NCI-H446 (cell line): ENCODE measurements around the gene GRK4.
"Not testable (repeated sequence)": the region's sequence is repeated elsewhere in the genome, so short reads cannot be mapped to it uniquely, and the experiment has no call there.

ENCODE experiments used
- DNase-seq, 2 experiments: peaks; one replicate each; lab custom pipeline; 2025; lab: John Stamatoyannopoulos, UW

GRK4 gene

DNA sequence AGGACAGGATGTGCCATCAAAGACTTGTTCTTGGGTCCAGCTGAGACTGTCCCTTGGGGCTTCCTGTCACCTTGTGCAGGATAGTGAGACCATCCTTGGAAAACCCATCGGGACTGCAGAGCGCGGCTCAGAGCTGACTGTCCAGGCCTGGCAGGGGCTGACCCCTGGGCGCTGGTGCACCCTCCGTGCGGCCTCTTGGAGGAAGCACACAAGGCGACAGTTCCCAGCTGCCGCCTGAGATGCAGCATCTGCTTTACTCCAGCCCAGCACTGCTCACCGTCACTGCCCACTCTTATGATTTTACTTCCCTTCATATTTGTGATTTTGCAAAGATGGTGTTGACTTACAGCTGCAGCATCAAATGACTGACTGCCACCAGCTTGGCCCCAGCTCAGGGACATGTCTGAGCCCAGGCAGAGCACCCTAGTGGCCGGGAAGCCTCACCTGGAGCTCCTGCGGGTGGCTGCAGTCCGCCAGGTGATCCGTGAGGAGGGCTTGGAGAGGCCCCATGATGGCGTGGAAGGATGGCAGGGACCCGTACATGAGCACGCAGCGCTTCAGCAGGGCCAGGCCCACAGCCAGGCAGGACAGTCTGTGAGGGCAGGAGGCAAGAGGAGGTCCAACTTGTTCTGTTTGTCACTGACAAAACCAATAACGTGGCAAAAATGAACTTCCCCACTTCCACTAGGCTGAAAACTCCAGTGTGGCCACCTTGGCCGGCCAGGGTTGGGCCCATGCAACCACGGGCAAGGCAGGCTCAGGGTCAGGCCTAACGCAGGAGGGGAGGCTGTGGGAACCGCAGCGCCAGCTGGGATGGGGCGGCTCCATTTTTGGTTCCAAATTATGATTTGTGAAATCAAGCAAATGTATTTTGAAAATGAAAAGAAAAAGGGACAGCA is 22.0 kb upstream of the GRK4 start:
- no peak for DNase-seq

- no peak for DNase-seq
Observed at GRCh38 chr4:2942037-2942531, 21.3 kb upstream of the GRK4 start.

GRCh38 chr4:2942532-2943363 is 20.6 kb upstream of the GRK4 start:
- DNase-seq, result no peak

- no peak for DNase-seq
Observed at GRCh38 chr4:2943364-2944090, 19.8 kb upstream of the GRK4 start.

GRCh38 chr4:2944091-2944482 is 19.3 kb upstream of the GRK4 start:
- no peak for DNase-seq

- DNase-seq, result no peak
Observed at GRCh38 chr4:2944586-2945526, 18.5 kb upstream of the GRK4 start.

GRCh38 chr4:2945619-2946604 is 17.5 kb upstream of the GRK4 start:
- DNase-seq, result not testable (repeated sequence)

- no peak for DNase-seq
Observed at GRCh38 chr4:2946812-2947600, 16.4 kb upstream of the GRK4 start.

- DNase-seq, result no peak
Observed at GRCh38 chr4:2947926-2948325, 15.4 kb upstream of the GRK4 start.

DNA sequence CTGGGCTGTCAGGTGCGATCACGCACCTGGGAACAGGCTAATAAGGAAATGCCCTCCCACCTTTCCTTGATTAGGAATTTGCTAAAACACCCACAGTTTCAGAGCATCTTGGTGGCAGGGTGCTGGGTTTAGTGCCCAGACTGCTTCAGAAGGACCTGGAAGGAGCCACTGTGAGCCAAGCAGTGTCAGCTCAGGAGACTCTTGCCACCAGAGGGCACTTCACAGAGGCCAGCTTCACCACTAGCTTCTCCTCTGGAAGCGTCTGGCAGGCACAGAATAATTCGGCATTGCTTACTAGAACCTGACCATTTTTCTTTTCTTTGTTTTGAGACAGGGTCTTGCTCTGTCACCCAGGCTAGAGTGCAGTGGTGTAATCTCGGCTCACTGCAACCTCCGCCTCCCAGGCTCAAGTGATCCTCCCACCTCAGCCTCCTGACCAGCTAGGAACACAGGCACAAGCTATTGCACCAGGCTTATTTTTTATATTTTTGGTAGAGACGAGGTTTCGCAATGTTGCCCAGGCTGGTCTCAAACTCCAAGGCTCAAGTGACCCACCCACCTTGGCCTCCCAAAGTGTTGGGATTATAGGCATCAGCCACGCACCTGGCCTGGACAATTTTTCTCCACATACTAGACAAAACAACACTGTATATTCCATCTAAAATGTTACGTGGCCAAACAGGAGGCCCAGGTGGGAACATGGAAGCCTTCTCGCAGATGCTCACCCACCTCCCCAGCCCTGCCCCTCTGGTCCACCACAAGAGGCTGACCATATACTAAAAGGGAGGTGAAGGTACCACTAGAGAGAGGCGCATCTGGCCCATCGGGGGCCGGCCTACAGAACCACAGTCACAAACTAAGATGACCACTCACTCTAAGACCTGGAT is 14.2 kb upstream of the GRK4 start:
- no peak for DNase-seq

DNA sequence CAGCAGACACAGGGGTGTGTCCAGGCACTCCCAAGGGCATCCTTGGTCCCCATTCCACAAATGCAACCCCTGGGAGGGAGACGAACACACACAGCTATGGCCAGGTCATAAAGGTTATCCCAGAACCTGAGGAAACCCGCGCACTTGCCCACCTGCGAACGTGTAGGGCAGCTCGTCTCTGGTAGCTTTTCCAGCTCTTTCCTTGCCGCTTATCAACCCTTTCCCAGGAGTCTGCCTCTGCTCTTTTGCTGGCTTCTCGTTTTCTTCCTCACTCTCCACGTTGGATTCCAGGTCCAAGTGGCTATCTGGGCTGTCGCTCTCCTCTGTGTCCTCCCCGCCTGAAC is 13.6 kb upstream of the GRK4 start:
- DNase-seq, result no peak

GRCh38 chr4:2950221-2950989 is 13.0 kb upstream of the GRK4 start:
- DNase-seq, result no peak

DNA sequence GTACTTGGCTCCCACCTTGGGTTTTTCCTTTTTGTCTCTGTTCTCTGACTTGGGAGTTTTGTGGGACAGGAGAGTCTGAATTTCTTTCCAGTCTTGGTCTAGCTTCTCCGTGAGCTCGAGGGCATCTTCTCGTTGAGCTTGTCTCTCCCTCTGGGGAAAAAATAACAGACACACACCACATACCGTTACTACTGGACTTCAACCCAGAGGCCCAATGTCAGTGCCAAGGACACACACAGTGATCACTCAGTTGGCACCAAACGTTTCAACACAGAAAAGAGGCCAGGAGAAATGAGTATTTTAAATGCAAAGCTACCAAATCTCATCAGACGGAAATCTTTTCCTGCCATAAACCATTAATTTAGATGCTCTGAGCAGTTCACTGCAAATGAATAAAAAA is 9.9 kb upstream of the GRK4 start:
- DNase-seq, result no peak

DNA sequence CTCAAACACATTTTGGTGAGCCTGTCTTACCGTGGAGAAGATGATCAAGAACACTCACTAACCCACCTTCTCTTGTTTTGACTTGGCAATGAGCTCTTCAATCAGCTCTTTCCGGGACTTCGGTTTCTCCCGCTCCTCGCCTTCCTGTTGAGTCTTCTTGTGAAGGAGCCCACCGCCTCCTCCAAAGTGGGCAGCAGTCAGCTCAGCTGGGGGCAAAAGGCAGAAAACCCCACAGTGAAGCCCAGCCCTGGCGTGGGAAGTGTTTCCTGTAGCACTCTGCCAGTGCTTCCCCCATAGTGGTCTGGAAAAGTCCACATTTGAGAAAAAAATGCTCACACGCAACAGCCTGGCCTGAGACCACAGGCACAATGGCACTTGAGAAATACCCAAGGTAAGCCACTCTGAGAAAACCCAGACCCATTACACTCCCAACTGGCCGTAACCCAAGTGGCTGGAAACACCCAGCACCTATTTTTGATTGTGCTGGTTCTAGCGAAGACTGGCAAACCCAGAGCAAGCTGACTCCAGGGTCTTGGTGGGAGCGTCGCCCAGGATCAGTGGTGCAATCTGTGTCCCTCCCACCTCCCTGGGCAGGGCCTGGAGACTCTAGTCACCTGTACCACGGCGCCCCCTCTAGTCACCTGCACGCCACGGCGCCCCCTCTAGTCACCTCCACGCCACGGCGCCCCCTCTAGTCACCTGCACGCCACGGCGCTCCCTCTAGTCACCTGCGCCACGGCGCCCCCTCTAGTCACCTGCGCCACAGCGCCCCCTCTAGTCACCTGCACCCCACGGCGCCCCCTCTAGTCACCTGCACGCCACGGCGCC is 8.8 kb upstream of the GRK4 start:
- DNase-seq, result no peak

- not testable (repeated sequence) for DNase-seq
Observed at GRCh38 chr4:2955186-2956044, 8.0 kb upstream of the GRK4 start.
